K562 (cell line): Measurements from ENCODE around the gene ICA1. TPM values are rescaled to one million over a fixed set of nuclear protein-coding genes. Genes with fewer than 3 reads are reported as not detected.

Experiments
- ATAC-seq: fragments of 200-7000 bp; cut with Tn5 transposase; 3 replicates; pipeline ENCODE4 v1.9.1; 2020; ENCODE audit warnings: moderate library complexity
- BruUV-seq: library from RNA; stranded (reverse); fragments of 400-500 nt; replicated peaks from 2 replicates; lab custom pipeline; 2021; lab: Mats Ljungman, UMichigan
- CTCF ChIA-PET: fragments of 300-600 bp; formaldehyde crosslinking; extraction: SDS; loops from one replicate; lab custom pipeline; 2021; ENCODE audit warnings: low intra/inter-chr PET ratio; lab: Yijun Ruan, JAX
- POLR2A ChIA-PET: fragments of 300-600, 350-650 bp; sonication (Branson Sonifier 250); formaldehyde crosslinking; extraction: SDS; loops from one replicate; lab custom pipeline; 2021; ENCODE audit warnings: antibody characterized with exemption, inconsistent platforms; lab: Yijun Ruan, JAX
- DNase-seq, 4 experiments: peaks; one replicate each; pipeline versions ENCODE4 v3.0.0 to v3.0.0-alpha.2; 2011 to 2018; ENCODE audit warnings: low spot score in 3 of 4, mixed read lengths in 3 of 4; ENCODE audit errors: extremely low read depth in 1 of 4
- FAIRE-seq: peaks from 2 replicates; lab custom pipeline; 2011; peaks lifted over from hg19 to GRCh38; lab: Jason Lieb, UNC
- H2AFZ ChIP-seq: 2 replicates; pipeline ENCODE4 v1.6.0; 2011; ENCODE audit warnings: low read depth, low read length, control low read depth, inconsistent platforms
- H3K27ac ChIP-seq: fragments of 200-600 bp; 3 replicates; pipeline ENCODE4 v1.8.0; 2011; ENCODE audit warnings: low read depth, mild to moderate bottlenecking, control low read depth, inconsistent platforms, low read length, moderate library complexity, mixed read lengths; ENCODE audit errors: extremely low read depth
- H3K27me3 ChIP-seq, 2 experiments: fragments of 300-600 bp in 1 of 2; 2 replicates in 1 of 2; 3 replicates in 1 of 2; pipeline versions ENCODE4 v1.6.0 to v1.8.0; 2011; ENCODE audit warnings: inconsistent platforms in 2 of 2, low read length in 2 of 2, mild to moderate bottlenecking in 1 of 2, mixed read lengths in 1 of 2, moderate library complexity in 1 of 2; ENCODE audit not compliant: control insufficient read depth in 2 of 2, insufficient read depth in 2 of 2
- H3K36me3 ChIP-seq: fragments of 300-600 bp; 3 replicates; pipeline ENCODE4 v1.8.0; 2011; ENCODE audit warnings: mild to moderate bottlenecking, low read length, inconsistent platforms; ENCODE audit not compliant: control insufficient read depth, insufficient read depth
- H3K4me1 ChIP-seq, 2 experiments: fragments of 200-600 bp in 1 of 2; replicated peaks in 1 of 2; 2 replicates in 1 of 2; 3 replicates in 1 of 2; pipeline versions ENCODE4 v1.5.1 to v1.8.0; 2011; ENCODE audit warnings: inconsistent platforms in 2 of 2, low read length in 2 of 2, mild to moderate bottlenecking in 1 of 2, mixed read lengths in 1 of 2, moderate library complexity in 1 of 2; ENCODE audit not compliant: control insufficient read depth in 2 of 2, insufficient read depth in 2 of 2
- H3K4me2 ChIP-seq: 2 replicates; pipeline ENCODE4 v1.6.1; 2011; ENCODE audit warnings: low read length, control low read depth, inconsistent platforms, mixed read lengths; ENCODE audit not compliant: insufficient read depth
- H3K4me3 ChIP-seq: fragments of 200-600 bp; sonication (generic), shearing (Covaris generic); 2 replicates; pipeline ENCODE4 v1.5.1; 2016; ENCODE audit warnings: control low read depth, inconsistent platforms
- H3K79me2 ChIP-seq: fragments of 200-600 bp; 3 replicates; pipeline ENCODE4 v1.8.0; 2011; ENCODE audit warnings: low read length, inconsistent platforms; ENCODE audit not compliant: control insufficient read depth, insufficient read depth
- H3K9ac ChIP-seq, 2 experiments: 2 replicates each; pipeline versions ENCODE4 v1.6.0 to v1.6.1; 2011; ENCODE audit warnings: low read depth in 2 of 2, low read length in 2 of 2, control low read depth in 1 of 2, inconsistent platforms in 1 of 2, mild to moderate bottlenecking in 1 of 2, mixed read lengths in 1 of 2; ENCODE audit not compliant: insufficient read depth in 1 of 2
- H3K9me1 ChIP-seq: one replicate; pipeline ENCODE4 v1.6.0; 2011; ENCODE audit warnings: inconsistent platforms, mild to moderate bottlenecking, low read length, moderate library complexity; ENCODE audit not compliant: control insufficient read depth, insufficient read depth
- H3K9me3 ChIP-seq: replicated peaks from 2 replicates; pipeline ENCODE4 v1.5.1; 2011; ENCODE audit warnings: low read depth, low read length, inconsistent platforms; ENCODE audit not compliant: control insufficient read depth, insufficient read depth
- H4K20me1 ChIP-seq: replicated peaks from 2 replicates; pipeline ENCODE4 v1.6.1; 2011; ENCODE audit warnings: low read length, inconsistent platforms, mixed read lengths; ENCODE audit not compliant: control insufficient read depth, insufficient read depth
- FOXJ3 ChIP-seq: sonication (generic); formaldehyde crosslinking; IDR thresholded peaks from 2 replicates; pipeline ENCODE4 v1.4.0; 2020; ENCODE audit warnings: mild to moderate bottlenecking, missing genetic modification reagents
- PPARD ChIP-seq: fragments of 250-450 bp; sonication (Bioruptor Pico); IDR thresholded peaks from 2 replicates; pipeline ENCODE4 v1.8.0; 2022; ENCODE audit warnings: inconsistent platforms, mild to moderate bottlenecking, moderate library complexity
- PRPF4 ChIP-seq: fragments of 200-400 bp; formaldehyde crosslinking; IDR thresholded peaks from one replicate; pipeline ENCODE4 v1.6.1; 2017; ENCODE audit warnings: low read length, low read depth, mild to moderate bottlenecking; ENCODE audit not compliant: insufficient read depth, poor library complexity, severe bottlenecking
- TFE3 ChIP-seq: fragments of 450-650 bp; formaldehyde crosslinking; IDR thresholded peaks from 2 replicates; pipeline ENCODE4 v1.4.0; 2020; ENCODE audit warnings: mild to moderate bottlenecking, mixed read lengths
- THRAP3 ChIP-seq: fragments of 450-650 bp; IDR thresholded peaks from 2 replicates; pipeline ENCODE4 v1.6.1; 2016; ENCODE audit warnings: mild to moderate bottlenecking, inconsistent platforms, borderline replicate concordance
- TRIM28 ChIP-seq: fragments of 450-650 bp; IDR thresholded peaks from 2 replicates; pipeline ENCODE4 v1.6.1; 2017
- ZBTB9 ChIP-seq: fragments of 450-650 bp; formaldehyde crosslinking; IDR thresholded peaks from 2 replicates; pipeline ENCODE4 v1.4.0; 2020; ENCODE audit warnings: mild to moderate bottlenecking, moderate library complexity
- WGBS: fragments of 100-300 bp; shearing (Covaris generic); methylation state at CpG from one replicate; pipeline ENCODE4 v1.1.6; 2016; ENCODE audit warnings: low coverage, mixed read lengths; ENCODE audit not compliant: insufficient coverage; ENCODE audit errors: missing lambda C conversion rate; 5-methylcytosine and 5-hydroxymethylcytosine counted together
- in situ Hi-C: fragments of 300-500 bp; cut with MboI; formaldehyde crosslinking; loops from 4 replicates; pipeline ENCODE4 v1.15.0; 2018; ENCODE audit warnings: inconsistent platforms, mixed read lengths
- intact Hi-C: fragments of 100-400 bp; cut with micrococcal nuclease; formaldehyde crosslinking; loops from 2 replicates; pipeline ENCODE4 v1.14.2; 2022
- polyA plus RNA-seq, 8 experiments: library from polyadenylated mRNA; depleted of rRNA in 4 of 8; stranded (reverse) in 5 of 8; unstranded in 3 of 8; fragments of >200 nt; fragmentation: Nextera tagmentation in 2 of 8; fragmentation: Illumina TruSeq in 1 of 8; extraction: Ambion mirVana in 2 of 8; extraction: Trizol in 1 of 8; gene quantifications; 2 replicates each; pipeline versions ENCODE4 v1.2.1 to v1.2.3, GENCODE V29; 2011 to 2014; ENCODE audit warnings: inconsistent platforms in 1 of 8, missing spikeins in 1 of 8
- total RNA-seq, 7 experiments: library from RNA; depleted of rRNA in 6 of 7; stranded (reverse); fragments of >200 nt in 6 of 7; fragmentation: Illumina TruSeq in 2 of 7; extraction: Trizol in 2 of 7; gene quantifications; 2 replicates each; pipeline versions ENCODE4 v1.2.1 to v1.2.3, GENCODE V29; 2011 to 2021; ENCODE audit warnings: low replicate concordance in 1 of 7
- TF ChIP-seq, protein P1 (sequence below): IDR thresholded peaks from 3 replicates; pipeline ENCODE4 v1.6.1; 2011; ENCODE audit warnings: borderline replicate concordance, mild to moderate bottlenecking; ENCODE audit not compliant: insufficient read length, insufficient read depth
- TF ChIP-seq, protein P2 (sequence below), 2 experiments: fragments of 150-350 bp in 1 of 2; IDR thresholded peaks; 2 replicates each; pipeline ENCODE4 v1.6.1; 2012 to 2016; ENCODE audit warnings: low read depth in 2 of 2, low read length in 2 of 2, mild to moderate bottlenecking in 1 of 2, moderate library complexity in 1 of 2
- TF ChIP-seq, protein P3 (sequence below): fragments of 250-450 bp; sonication (Bioruptor Pico); IDR thresholded peaks from 2 replicates; pipeline ENCODE4 v1.4.0; 2020

ICA1 gene
- total and polyA plus RNA-seq, 9 of the 15 experiments (the other 6 are each of a cell fraction or from before 2014, with no cell fraction given) = 7.1 to 22.3 (median 16.4) TPM

DNA sequence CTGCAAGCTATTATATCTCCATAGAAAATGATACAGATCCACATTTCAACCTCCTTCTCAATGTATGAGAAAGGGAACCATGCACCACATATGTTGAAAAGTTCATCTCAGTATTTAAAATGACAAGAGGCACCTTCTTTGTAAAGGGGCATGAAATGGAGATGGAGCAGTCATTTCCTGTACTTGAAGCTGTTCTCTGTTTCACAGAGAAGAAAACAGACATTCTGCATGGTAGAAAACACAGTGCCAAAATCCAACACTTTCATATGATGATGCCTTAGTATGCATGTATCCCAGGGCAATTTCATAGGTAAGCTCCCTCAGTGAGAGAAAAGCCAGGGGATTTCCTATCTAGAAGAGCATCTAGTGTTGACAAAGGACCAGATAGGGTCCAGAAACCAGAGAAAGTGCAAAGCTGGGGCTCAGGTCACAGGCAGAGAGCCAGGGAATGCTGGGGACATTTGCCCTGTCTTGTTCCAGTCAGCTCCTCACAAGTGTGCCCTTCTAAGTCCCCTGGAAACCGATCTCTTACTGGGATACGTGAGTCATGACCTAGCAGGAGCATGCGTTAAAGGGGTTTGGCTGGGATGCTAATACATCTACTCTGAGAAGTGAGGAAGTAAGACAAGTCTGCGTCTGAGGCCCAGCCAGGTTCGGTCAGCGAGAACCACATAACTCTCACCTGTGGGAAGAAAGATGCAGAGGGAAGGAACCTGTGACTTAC, 118.7 kb downstream of the ICA1 start:
- no peak overlapping the region for H3K4me3 ChIP-seq
- TF ChIP-seq PPARD (CRISPR knock-in tag) (no peak), THRAP3 (no peak), TFE3 (CRISPR knock-in tag) (no peak), PRPF4 (no peak), FOXJ3 (CRISPR knock-in tag) (no peak), TRIM28 (no peak), ZBTB9 (CRISPR knock-in tag) (no peak)
- TF ChIP-seq, protein P1, sequence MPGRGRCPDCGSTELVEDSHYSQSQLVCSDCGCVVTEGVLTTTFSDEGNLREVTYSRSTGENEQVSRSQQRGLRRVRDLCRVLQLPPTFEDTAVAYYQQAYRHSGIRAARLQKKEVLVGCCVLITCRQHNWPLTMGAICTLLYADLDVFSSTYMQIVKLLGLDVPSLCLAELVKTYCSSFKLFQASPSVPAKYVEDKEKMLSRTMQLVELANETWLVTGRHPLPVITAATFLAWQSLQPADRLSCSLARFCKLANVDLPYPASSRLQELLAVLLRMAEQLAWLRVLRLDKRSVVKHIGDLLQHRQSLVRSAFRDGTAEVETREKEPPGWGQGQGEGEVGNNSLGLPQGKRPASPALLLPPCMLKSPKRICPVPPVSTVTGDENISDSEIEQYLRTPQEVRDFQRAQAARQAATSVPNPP = no peak
- TF ChIP-seq, protein P2, sequence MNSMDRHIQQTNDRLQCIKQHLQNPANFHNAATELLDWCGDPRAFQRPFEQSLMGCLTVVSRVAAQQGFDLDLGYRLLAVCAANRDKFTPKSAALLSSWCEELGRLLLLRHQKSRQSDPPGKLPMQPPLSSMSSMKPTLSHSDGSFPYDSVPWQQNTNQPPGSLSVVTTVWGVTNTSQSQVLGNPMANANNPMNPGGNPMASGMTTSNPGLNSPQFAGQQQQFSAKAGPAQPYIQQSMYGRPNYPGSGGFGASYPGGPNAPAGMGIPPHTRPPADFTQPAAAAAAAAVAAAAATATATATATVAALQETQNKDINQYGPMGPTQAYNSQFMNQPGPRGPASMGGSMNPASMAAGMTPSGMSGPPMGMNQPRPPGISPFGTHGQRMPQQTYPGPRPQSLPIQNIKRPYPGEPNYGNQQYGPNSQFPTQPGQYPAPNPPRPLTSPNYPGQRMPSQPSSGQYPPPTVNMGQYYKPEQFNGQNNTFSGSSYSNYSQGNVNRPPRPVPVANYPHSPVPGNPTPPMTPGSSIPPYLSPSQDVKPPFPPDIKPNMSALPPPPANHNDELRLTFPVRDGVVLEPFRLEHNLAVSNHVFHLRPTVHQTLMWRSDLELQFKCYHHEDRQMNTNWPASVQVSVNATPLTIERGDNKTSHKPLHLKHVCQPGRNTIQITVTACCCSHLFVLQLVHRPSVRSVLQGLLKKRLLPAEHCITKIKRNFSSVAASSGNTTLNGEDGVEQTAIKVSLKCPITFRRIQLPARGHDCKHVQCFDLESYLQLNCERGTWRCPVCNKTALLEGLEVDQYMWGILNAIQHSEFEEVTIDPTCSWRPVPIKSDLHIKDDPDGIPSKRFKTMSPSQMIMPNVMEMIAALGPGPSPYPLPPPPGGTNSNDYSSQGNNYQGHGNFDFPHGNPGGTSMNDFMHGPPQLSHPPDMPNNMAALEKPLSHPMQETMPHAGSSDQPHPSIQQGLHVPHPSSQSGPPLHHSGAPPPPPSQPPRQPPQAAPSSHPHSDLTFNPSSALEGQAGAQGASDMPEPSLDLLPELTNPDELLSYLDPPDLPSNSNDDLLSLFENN (IDR thresholded peaks at IDR 0.05; ENCODE audit: low read depth in 2 of 2, low read length in 2 of 2) = no peak
- TF ChIP-seq, protein P3, sequence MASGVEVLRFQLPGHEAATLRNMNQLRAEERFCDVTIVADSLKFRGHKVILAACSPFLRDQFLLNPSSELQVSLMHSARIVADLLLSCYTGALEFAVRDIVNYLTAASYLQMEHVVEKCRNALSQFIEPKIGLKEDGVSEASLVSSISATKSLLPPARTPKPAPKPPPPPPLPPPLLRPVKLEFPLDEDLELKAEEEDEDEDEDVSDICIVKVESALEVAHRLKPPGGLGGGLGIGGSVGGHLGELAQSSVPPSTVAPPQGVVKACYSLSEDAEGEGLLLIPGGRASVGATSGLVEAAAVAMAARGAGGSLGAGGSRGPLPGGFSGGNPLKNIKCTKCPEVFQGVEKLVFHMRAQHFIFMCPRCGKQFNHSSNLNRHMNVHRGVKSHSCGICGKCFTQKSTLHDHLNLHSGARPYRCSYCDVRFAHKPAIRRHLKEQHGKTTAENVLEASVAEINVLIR (CRISPR knock-in tag) = no peak

More for the DNA sequence above, 118.7 kb downstream of the ICA1 start:
- ChIA-PET CTCF (no interaction called here), POLR2A (interaction anchor here (0.8 to 1.6 kb wide), 4 partner anchors 9 to 464 kb away, joined by 3 to 4 read pairs (median 3); no protein-coding TSS in a partner anchor)
- Histone ChIP-seq H3K9ac (no peak overlapping the region), H3K36me3 (no peaks in the 10 kb centered on the region), H3K9me3 (no peaks in the 10 kb centered on the region), H3K27ac (no peak overlapping the region), H3K27me3 (no peaks in the 10 kb centered on the region), H3K9me1 (no peaks in the 10 kb centered on the region), H4K20me1 (no peaks in the 10 kb centered on the region), H3K4me1 (no peaks in the 10 kb centered on the region; a peak in 2 of 5 replicates), H3K79me2 (no peaks in the 10 kb centered on the region), H3K4me2 (no peak overlapping the region), H2AFZ (no peak overlapping the region)
- FAIRE-seq (no peak), DNase-seq (no peak), ATAC-seq (no peak; the same call in 2 of the 3 replicates)
- 65% methylated on average over 6 of the region's 6 CpGs for WGBS
- in situ Hi-C loops = no loop called here
- no TSS peak for BruUV-seq
- intact Hi-C loops = no loop called here
